ENCODE results near the gene KIF2C.
"Not testable (repeated sequence)": the region's sequence is repeated elsewhere in the genome, so short reads cannot be mapped to it uniquely, and the experiment has no call there.

KIF2C gene

DNA sequence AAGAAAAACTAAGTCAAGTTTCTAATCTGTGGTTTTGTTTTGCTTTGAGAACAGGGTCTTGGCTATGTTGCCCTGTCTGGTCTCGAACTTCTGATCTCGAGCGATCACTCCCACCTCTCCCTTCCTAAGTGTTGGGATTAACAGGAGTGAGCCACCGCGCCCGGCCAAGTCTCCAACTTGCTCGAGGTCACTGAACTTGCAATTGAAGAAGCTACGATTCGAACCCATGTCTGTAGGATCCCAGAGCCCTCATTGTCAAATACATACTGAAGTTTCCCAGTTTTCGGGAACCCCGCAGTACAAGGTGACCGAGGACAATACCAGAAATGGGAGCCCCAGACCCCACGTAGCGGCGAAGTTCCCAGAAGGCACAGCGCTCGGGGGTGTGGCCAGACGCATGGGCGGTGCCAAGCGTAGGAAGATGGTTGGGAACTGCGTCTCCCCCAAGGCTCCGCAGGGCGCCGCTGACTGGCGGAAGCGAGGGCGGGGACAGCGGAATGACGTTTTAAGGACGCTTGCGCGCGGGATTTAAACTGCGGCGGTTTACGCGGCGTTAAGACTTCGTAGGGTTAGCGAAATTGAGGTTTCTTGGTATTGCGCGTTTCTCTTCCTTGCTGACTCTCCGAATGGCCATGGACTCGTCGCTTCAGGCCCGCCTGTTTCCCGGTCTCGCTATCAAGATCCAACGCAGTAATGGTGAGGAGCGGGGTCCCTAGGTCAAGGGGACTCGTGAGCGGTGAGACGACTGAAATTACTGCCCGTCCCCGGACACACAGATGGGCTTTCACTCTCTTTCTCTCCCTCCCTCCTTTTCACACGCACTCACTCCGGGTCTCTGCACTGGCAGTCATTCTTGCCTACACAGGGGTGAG is at the start of gene KIF2C:
TSS of gene KIF2C (plus strand) at position 531 of the 872 bp plus-strand sequence. CDS start at position 627, 96 bp downstream.
- peak; percentile 94 for DNase-seq

DNA sequence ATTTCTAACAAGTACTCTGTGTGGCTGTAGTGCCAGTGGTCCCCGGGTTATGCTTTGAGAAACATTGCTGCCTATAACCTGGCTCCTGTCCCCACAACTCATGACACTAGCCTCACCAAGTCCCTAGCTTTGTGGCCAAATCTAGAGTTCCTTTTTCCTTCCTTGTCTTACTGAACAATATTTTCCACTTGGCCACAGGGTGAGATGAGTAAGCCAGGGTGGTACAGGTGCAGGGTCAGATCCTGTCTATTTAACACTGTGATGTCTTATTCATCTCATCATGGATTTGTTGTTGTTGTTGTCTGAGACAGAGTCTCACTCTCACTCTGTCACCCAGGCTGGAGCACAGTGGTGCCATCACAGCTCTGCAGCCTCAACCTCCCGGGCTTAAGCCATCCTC is 46.5 kb upstream of the KIF2C start:
- peak; percentile 38 for DNase-seq

DNA sequence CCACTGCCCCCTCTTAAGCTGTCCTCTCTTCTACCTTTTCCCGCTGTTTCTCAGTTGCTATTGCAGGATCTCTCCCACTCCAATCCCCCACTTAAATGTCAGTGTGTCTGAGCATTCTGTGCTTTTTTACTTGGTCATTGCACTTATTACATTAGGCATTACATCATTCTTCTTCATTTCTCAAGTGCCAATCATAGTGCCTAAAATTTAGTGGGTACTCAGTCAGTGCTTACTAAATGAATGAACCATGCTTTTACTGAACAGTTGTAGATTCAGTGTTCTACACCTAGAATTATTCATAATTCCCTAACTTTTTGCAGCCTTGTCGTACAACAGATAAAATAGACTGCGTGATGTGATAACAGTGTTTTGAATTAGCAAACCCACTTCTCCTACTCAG is 45.7 kb upstream of the KIF2C start:
- no peak for DNase-seq

DNA sequence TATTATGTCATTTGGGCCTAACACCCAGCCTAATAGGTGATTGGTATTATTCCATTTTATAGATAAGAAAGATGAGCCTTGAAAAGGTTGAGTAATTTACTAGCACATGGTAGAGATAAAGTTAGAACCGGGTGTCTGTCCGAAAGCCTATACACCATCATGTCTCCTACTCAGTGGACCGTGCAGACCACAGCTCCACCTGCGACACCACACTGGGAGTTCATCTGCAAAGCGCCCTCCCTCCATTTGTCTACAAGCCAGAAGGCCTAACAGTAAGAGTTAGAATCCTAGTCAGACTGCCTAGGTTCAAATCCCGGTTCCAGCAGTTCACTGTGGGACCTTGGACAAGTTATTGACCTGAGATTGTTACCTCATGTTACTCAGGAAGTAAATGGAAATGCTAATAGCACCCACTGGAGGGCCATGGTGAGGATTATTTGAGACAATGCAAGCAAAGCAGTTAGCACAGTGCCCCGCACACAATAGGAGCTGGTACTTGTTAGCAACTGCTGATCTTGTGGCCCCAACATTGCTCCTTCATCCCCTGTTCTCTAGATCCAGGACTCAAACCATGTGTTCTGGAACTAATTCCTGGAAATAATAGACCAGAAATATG is 44.7 kb upstream of the KIF2C start:
- no peak for DNase-seq

DNA sequence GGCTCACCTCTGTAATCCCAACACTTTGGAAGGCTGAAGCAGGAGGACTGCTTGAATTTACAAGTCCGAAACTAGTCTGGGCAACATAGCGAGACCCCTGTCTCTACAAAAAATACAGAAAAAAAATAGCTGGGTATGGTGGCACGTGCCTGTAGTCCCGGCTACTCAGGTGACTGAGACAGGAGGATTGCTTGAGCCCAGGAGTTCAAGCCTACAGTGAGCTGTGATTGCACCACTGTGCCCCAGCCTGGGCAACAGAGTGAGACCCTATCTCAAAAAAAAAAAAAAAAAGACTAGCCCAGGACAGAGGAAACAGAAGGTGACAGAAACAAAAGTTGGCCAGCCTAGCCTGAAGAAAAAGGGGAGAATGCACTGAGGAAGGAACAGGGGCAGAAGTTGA is 44.0 kb upstream of the KIF2C start:
- DNase-seq, result no peak

DNA sequence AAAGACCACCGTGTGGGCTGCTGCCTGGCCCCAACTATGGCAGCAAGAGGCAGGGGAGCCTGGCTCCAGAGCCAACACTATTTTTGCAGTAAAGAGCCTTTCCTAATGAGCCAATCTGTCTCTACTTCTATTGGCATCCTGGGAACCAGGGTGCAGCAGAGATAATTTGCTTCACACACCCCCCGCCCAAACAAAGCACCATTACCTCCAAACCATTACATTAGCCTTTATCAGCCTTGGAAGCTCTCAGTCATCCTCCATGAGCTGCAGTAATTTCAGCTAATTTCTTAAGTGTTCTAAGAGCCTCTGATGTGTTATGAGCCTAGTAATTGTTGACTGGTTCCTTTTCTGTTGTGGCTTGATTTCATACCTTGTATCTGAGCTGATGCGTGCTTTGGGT is 43.5 kb upstream of the KIF2C start:
- DNase-seq, result no peak

DNA sequence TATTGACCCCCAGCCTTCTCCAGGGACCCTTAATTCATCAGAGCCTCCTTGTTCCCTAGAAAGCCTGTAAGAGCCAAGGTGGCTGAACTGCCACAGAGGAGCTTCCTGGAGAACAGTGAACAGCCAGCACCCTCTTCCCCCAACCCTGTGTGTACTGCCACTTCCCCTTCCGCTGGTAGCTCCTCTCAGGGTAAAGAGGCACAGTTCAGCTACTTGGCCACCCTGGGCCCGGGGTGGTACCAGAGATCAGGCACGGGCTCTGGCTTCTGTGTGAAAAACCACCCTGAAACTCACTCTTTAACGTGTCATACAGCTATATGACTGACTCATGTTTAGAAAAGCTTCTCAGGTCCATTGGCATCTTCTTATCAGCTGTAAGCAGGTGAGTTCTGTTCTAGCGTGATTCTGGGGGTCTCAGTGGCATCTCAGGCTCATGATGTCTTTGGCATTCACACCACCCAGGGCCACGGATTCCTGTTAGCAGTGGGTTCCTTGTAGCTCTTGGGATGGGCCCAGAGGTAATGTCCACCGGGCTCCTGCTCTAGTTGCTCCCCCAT is 42.8 kb upstream of the KIF2C start:
- DNase-seq, result peak; percentile 48

DNA sequence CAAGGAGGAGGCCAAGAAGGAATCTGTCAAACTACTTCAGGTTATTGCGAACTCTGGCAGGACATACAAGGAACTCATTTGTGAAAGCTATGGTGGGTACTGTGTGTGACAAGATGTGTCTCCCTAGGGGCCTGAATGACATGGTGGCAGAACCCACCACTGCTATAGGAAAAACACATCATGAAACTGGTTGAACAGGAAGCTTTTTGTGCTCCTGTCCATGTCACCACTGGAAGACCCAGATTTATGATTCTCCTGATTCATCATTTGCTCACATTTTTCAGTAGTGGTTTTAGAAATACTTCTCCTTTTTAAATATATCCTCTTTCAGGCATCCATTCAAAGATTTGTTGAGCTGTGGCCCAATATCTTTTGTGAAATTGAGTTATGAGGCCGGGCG is 41.5 kb upstream of the KIF2C start:
- no peak for DNase-seq

DNA sequence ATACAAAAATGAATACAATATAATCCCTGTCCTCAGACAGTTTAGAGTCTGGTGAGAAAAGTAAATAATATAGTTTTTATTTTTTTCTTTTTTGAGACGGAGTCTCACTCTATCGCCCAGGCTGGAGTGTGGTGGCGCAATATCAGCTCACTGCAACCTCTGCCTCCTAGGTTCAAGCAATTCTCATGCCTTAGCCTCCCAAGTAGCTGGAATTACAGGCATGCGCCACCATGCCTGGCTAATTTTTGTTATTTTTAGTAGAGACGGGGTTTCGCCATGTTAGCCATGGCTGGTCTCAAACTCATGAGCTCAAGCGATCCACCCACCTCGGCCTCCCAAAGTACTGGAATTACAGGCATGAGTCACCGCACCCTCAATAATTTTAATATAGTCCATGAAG is 40.3 kb upstream of the KIF2C start:
- DNase-seq, result not testable (repeated sequence)

DNA sequence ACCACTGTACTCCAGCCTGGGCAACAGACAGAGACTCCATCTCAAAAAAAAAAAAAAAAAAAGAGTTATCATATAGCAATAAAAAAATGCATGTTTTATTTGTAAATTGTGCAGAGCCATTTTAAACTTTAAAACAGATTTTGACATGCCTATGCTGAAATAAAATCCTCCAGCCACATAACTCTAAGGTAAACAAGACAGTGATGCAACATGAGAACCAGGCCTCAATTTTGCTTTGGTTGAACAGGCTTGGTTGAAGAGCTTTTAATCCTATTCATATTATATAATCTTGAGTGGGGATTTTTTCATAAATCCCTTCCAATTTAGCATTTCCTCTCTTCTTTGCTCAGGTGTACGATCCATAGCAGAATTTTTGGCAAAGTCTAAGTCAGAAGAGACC is 39.1 kb upstream of the KIF2C start:
- DNase-seq, result no peak

DNA sequence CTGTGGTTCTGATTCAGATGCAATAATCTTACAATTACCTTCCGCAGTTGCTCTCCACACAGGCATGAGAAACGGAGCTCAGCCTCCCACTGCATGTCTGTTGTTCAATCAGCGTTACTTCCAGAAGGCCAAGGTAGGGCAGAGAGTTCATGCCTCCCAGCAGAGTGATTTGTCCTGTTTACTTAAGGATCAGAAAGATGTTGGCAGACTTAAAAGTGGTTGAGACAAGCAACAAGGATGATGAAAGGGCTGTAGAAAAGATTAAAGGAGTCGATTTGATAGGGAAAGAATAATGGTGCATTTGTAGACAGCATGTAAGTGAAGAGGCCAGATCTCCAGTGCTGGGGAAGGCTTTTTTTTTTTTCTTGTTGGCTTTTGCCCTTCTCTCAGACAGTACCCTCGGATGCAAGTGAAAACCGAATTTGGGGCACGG is 38.5 kb upstream of the KIF2C start:
- no peak for DNase-seq

DNA sequence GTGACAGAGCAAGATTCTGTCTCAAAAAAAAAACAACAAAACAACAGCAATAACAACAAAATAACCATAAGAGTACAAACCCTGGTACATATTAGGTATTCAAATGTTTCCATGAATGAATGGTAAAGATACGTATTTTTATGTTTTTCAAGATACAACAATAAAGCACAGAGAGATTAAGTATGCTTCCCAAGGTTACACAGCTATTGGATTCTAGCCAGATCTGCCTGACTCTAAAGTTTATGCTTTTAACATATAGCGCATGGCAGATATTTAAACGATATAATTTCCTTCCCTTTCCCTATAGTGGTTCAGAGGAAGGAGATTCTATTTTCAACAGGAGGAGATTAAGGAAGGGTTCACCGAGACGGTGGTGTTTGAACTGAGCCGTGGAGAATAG is 34.2 kb upstream of the KIF2C start:
- no peak for DNase-seq

DNA sequence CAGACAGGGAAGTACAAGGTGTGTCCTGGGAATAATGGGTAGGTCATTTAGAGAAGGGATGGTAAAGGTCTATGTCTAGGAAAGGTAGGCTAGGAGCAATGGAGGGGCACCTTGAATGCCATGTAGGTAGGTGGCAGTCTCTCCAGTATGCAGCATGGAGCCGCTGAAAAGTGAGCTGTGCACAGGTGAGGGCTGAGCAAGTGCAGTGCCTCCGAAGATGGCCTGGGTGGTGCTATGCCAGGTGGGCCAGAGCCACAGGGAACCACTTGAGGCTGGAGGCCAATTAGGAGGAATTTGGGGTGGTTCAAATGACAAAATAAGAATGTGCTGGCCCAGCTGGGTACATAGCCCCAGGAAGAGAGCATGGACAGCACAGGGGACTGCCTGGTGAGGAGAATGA is 33.7 kb upstream of the KIF2C start:
- DNase-seq, result no peak

DNA sequence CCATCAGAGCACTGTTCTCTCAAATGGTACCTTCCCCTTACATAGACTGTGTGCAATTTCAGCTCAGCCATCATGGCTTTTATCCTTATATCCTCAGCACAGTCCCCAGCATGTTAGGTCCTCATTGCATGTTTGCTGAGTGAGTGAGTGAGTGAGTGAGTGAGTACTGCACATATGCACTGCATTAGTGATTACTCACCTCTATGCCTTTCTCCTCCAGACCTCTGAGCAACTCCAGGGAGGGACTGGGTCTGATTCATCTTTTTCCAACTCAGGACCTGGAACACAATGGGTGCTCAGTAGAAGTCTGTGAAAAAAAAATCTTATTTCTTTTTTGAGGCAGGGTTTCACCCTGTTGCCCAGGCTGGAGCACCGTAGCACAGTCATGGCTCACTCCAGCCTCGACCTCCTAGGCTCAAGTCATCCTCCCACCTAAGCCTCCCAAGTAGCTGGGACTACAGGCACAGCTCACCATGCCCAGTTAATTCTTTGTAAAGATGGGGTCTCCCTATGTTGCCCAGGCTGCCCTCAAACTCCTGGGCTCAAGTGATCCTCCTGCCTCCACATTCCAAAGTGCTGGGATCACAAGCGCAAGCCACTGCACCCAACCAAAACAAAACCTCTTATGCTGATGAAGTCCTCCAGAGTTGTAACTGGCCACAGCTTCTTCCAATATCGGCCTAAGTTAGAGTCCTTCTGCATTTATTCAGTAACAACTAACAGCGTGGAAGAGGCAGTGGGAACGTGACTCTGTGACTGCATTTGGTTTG is 32.3 kb upstream of the KIF2C start:
- no peak for DNase-seq

DNA sequence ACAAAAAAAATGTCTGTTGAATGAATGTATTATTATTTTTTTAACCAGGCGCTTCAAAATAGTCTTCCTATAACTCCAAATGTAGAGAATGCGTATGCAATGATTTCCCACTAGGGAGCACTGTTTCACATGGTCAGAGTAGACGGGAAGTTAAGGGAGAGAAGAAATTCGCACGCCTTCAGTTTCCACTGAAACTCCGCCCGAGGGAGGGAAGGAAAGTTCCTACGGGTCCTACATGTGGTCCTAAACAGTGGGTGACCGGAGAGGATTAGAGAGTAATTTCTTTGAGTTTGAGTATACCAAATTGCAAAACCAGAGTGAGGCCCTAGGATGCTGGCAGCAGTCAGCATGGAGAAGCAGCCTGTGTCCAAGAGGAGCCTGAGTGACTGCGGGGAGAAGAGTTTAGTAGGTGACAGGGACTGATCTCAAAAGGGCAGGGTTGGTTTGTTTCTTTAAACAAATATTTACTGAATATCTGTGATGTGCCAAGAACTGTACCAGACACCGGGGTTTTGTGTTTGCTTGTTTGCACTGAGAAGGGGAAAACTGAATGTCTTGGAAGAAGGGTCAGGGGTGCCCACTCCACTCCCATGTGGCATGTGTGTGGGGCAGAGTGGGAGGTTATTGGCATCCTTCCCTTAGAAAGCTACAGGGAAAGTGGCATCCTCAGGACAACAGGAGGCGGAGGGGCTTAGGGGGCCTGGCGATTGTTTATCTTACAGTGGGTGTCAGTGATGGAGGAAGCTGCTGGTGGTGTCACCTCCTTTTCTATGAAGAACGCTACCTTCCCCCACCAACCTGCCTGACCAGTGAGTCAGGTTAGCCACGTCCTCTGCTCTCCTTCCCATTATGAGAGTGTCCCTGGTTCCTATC is 31.4 kb upstream of the KIF2C start:
- DNase-seq, result peak; percentile 17

DNA sequence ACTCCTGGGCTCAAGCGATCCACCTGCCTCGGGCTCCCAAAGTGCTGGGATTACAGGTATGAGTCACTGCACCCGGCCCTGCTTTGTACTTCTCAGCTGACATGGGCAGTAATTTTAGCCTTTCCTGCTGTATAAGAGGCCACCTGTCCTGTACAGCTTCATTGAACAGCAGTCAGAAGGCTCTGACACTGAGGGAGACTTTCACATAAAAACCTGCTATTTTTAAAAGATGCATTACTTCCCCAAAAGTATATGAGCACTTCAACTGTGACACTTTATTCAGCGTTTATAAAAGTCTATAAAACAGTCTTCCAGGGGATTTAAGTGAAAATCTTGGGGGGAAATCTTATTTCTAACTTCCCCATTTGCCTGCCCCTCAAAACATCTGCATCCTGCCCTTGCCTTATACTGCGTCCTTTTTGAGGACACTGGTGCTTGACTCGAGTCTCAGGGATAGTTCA is 26.3 kb upstream of the KIF2C start:
- no peak for DNase-seq

DNA sequence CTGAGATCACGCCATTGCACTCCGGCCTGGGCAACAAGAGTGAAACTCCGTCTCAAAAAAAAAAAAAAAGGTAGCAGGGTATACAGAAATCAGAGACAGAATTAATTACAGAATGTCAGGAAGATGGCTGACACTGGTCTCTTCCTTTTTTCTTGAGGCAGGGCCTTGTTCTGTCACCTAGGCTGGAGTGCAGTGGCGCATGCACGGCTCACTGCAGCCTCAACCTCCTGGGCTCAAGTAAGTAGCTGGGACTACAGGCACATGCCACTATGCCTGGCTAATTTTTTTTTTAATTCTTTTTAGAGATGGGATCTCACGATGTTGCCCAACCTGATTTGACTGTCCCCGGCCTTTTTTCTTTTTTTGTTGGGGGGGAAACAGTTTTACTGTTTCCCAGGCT is 25.1 kb upstream of the KIF2C start:
- no peak for DNase-seq

DNA sequence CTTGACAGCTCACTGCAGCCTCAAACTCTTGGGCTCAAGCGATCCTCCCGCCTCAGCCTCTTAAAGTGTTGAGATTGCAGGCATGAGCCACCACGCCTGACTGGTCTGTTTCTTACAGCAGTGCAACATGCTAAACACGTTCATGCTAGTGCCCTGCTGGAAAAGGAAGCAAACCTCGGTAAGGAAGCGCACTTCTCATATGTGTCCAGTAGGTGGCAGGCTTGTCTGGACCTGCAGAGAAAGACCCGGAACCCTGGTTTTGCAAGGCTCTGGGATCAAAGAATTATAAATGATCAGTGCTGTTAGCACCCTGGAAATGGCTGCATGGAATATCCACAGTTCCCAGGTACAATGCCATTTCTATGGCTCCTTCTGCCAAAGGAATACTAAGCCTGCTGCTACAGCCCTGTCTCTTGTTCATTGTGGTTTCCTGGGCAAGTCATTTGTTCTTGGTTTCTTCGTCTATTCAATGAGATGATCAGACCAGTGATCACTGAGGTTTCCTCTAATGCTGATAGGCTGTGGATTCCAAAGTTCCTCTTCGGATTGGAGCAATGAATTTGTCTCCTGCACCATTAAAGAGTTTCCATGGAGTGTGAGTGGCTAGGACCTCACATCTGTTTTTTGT is 24.6 kb upstream of the KIF2C start:
- DNase-seq, result peak; percentile 39

DNA sequence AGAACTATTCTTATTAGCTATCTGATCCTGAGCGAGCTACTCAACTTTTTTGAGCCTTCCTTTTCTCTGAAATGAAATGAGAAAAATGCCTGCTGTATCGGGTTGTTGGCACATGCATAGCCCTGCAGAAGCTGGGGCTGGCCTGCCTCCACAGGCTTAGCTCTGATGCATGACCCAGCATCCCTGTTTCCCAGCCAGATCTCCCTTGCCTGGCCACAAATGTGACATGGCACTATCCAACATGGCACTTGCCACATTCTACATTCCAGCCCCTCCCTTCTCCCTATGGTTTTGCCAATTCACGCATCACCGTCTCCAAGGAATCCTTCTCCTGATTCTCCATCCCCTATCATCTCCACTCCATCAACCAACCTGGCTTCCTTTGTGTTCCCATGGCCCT is 22.5 kb upstream of the KIF2C start:
- DNase-seq, result no peak

DNA sequence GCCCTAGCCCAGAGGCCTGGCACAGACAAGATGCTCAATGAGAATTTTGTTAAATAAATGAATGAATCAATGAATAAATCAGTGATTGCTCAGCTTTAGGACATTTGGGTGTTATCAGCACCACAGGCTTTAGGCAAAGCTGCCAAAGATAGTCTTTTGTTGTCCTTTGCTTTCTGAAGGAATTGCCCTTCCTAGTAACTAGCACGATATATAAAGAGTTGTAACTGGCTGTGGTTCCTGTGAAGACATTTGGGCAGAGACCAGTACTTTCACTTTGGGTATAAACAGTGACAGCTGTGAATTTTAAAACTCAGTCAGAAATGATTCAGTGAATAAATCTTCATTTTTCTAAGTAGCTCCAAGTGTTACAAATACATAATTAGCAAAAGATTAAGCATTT is 22.0 kb upstream of the KIF2C start:
- DNase-seq, result no peak

DNA sequence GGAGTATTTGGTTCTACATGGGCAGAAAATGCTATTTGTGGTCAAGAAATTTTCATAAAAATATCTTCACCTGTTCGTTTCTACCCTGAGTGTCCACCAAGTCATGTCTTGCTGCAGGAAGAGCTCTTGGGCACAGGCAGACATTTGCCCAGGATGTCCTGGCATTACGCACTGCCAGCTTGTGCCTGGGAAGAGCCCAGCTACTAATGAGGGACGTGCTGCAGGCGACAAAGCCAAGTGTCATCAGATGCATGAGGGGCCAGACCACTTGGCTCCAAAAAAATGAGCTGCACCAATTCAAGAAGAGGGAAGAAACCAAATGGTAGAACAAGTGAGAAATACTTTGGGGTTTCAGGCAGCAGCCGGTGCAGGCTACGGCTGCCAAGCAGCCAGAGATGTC is 21.5 kb upstream of the KIF2C start:
- no peak for DNase-seq

DNA sequence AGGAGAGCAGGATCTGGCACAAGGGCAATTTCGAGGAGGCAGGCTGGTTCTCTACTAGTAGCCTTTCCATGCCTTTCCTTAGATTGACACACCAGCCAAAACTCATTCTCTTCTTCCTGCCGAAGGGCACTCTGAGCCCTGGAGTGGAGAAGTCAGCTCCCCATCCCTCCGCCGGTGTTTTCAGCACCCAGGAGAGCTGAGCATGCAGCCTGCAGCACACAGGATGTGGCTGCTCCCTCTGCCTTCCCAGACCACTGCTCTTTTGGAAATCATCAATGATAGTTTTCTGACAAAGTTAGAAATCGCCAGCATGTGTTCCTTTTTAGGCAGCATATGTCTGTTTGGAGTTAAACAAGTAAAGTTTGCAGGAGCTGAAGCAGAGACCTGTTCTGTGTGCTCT is 20.3 kb upstream of the KIF2C start:
- no peak for DNase-seq
